NCI-H146 treated with DMSO at 0.1 percent for 48 hours (cell line): ENCODE data around the gene MAP4K3.
"Not testable (repeated sequence)": the region's sequence is repeated elsewhere in the genome, so short reads cannot be mapped to it uniquely, and the experiment has no call there.

Experiments
- DNase-seq: peaks from one replicate; lab custom pipeline; 2025; ENCODE audit not compliant: unreplicated experiment; lab: John Stamatoyannopoulos, UW

Gene MAP4K3

DNA sequence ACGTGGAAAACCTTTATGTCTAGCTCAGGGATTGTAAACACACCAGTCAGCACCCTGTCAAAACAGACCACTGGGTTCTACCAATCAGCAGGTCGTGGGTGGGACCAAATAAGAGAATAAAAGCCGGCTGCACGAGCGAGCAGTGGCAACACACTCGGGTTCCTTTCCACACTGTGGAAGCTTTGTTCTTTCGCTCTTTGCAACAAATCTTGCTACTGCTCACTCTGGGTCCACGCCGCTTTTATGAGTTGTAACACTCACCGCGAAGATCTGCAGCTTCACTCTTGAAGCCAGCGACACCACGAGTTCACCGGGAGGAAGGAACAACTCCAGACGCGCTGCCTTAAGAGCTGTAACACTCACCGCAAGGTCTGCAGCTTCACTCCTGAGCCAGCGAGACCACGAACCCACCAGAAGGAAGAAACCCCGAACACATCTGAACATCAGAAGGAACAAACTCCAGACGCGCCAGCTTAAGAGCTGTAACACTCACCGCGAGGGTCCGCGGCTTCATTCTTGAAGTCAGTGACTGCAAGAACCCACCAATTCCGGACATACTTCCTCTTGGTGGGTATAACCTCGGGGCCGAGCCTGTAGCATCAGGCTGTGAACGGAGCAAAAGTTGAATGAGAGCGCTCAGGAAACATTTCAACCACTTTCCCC, 192.0 kb downstream of the MAP4K3 start:
- DNase-seq = not testable (repeated sequence)

DNA sequence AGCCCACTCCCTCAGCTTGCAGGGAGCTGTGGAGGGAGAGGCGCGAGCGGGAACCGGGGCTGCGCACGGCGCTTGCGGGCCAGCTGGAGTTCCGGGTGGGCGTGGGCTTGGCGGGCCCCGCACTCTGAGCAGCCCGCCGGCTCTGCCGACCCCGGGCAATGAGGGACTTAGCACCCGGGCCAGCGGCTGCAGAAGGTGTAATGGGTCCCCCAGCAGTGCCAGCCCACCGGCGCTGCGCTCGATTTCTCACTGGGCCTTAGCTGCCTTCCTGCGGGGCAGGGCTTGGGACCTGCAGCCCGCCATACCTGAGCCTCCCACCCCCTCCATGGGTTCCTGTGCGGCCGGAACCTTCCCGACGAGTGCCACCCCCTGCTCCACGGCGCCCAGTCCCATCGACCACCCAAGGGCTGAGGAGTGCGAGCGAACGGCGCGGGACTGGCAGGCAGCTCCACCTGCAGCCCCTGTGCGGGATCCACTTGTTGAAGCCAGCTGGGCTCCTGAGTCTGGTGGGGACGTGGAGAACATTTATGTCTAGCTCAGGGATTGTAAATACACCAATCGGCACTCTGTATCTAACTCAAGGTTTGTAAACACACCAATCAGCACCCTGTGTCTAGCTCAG, 192.7 kb downstream of the MAP4K3 start:
- not testable (repeated sequence) for DNase-seq

DNA sequence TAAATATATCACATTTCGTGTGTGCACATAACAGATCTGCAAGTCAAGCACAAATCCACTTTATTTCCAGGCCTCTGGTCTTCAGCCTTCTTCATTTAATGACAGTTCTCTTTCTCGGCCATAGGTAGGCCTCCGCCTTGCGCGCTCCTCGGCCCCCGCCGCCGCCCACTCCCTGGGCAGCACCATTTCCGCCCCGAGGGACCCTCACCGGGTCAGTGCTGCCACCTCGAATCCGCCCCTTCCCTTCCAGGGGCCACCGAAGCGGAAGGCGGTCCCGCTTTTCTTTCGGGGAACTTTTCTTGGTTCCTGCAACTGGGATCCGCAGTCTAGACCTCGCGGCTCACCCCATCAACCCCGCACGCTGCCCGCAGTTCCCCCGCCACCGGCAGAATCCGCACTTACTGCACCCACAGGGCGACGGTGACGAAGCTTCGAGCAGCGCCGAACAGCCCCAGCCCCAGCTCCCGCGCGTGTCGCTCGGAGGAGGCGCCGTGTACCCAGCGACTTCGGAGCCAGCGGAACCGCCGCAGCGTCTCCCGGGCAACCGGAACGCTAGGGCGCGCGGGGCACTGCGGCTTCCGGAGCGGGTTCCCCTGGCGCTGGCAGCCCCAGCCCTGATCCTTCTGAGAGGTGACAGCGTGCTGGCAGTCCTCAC, 193.5 kb downstream of the MAP4K3 start, which contains the start of gene CDKL4:
TSS of gene CDKL4 (minus strand) at position 502 of the 655 bp plus-strand sequence.
- DNase-seq = no peak

DNA sequence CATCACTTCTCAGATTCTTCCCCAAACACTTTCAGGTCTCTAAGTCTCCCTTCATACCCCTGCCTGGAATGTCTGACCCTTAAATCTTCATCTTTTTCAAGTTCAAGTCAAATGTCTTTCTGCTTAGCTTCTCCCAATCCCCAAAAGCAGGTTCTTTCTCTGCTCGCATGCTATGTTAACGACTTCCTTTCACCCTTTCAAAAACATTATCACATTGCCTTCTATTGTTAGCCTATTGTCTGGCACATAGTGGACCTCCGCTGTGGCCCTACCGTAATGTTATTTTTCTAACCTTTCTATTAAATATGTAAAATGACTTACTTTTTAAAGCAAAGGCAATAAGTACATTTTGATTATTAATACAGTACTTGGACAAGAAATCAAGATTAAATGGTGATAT, 195.5 kb downstream of the MAP4K3 start:
- DNase-seq = no peak

DNA sequence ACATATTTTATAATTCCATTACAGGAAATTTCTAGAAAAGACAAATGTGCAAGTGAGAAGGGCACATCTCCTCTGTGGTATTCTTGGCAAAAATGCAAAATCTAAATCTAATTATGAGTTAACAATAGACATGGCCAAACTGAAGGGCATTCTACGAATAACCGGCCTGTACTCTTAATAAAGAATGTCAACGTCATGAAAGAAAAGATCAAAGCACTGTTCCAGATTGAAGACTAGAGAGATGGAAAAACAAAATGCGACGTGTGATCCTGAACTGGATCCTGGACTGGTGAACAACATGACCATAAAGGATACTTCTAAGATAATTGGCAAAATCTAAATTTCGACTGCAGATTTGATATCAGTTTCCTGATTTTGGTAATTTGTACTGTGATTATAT, 196.3 kb downstream of the MAP4K3 start:
- no peak for DNase-seq

DNA sequence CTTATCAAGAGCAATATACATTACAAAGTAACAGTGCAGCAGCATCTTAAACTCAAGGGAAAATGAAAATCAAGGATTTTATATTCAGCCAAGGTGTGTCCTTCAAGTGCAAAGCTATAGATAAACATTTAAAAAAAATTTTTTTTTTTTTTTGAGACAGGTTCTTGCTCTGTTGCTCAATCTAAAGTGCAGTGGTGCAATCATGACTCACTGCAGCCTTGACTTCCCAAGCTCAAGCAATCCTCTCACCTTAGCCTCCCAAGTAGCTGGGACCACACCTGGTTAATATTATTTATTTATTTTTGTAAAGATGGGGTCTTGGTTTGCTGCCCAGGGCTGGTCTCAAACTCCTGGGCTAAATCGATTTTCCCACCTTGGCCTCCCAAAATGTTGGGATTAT, 202.3 kb downstream of the MAP4K3 start:
- no peak for DNase-seq

DNA sequence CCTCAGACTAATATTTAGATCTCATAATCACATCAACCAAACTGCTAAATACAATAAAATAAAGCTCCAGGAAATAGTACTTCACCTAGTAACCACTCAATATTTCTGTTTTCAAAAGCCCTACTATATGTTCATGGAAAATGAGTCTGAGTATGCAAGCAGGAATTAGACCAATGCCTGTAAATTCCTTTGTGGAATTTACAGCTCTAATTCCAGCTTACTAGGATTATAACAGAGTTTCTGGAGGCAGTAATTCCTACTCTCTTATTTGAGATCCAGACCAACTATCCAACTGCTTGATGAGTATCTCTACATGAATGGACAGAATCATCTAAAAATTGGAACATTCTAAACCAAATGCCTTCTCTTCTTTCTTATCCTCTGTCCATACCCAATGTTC, 204.9 kb downstream of the MAP4K3 start:
- DNase-seq = no peak

DNA sequence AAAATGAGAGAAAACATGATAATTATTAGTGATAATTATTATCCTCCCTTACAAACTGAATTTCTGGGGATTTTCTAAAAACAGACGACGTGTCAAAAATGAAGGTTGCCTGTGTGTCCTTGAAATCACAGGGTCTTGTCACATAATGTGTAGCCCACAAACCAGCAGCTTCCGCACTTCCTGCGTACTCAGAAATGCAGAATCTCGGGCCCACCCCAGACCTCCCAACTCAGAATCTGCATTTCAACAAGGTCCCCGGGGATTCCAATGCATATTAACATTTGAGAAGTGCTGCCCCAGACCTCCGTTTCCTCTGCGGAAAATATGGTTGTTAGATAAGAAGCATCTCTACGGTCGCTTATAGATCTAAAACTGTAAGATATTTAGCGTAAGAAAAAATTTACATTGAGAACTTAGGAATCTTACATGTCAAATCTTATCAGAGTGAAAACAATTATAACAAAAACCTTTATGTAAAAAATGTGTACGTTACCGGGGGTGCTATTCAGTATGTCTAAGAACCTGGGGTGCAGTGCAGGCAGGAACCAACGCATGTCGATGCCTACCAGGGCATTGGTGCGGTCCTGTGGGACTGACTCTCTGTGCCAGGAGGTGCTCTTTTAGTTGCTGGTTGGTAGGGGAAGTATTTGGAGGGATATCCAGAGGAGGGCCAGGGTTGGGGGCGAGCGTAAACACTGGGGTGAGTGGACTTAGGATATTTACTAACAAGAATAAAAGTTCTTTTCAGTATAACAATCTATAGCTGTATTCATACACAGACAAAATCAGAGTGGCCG, 208.5 kb downstream of the MAP4K3 start:
- DNase-seq = no peak

DNA sequence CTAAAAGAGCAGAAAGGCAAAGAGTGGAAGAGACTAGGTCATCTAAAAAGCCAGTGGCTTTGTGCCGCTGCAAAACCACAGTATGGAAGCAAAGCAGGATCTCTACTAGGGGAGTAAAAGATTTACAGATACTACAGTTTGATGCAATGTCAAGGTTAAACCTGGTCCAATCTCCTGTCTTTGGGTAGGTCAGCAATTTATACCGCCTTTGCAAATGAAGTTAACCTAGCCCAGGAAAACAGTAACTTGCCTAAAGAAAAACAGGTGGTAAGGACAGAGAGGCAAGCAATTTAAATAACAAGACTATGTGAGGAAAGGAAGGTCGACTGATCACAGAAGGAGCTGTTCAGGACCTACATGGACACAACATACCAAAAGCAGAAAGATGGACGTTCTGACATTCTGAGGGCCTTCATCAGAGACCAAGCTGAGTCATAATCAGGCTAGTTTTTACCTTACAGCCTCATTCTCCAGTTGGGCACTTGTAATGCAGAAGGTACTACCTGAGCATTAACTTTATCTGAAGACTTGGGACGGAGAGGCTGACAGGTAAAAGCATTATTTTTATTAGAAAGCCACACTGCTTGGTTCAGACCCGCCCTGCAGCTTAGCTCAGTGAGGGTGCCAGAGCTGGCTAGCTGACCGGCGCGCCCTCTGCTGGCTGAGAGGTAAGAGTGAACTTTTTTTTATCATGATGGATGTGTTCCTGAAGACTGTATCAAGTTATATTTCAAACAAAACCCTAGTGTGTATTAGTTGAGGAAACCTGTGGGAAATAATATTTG, 209.3 kb downstream of the MAP4K3 start:
- DNase-seq = peak; percentile 28

DNA sequence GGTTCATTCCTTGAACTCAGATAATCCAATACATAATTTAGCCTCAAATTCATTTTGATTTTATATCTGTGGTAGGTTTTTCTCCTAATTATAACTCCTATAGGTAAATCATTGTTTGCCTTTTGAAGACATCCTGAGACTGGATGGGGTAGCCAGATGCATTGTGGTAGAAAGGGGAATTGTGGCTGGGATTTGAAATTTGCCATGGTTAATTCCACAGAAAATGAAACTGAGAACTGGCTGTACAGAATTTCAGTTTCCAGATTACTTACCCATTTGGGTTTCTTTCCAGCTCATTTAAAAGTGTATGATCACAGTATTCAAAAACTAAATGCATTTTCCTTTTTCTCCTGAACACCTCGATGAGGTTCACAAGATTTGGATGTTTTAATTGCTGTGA, 211.5 kb downstream of the MAP4K3 start:
- DNase-seq = no peak

DNA sequence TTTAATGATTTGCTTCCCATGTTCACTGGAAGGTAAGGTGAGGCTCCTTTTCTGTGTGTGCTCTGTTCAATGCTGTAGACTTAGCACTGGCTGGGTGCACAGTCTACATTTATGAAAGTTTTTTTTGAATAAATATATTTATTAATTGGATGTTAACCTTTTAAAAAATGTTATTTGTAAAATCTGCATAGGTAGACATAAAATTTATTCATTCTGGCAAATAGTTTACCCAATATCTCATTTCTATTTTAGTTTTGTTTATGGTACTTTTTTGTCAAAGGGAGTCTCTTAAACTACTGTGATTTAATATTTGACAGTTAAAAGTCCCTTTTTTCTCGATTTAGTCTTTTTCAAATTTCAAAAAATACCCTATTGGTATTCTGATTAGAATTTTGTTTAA, 213.2 kb downstream of the MAP4K3 start:
- DNase-seq = no peak

DNA sequence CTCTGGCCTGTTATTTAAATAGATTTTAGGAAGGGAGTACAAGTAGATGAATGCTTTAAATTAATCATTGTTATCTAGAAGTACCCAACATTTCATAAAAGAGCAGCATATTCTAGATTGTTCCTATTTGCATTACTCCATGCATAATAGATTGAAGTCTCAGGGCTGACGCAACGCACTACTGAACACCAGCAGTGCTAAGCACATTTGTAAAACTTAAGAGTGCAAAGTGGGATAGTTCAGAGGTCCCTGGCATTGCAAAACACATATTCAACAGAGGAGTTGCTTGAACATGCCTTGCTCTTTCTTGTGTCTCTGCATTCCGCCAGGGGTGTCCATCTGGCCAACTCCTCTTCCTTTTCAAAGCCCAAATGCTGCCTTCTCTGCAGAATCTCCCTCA, 215.6 kb downstream of the MAP4K3 start:
- DNase-seq = no peak

DNA sequence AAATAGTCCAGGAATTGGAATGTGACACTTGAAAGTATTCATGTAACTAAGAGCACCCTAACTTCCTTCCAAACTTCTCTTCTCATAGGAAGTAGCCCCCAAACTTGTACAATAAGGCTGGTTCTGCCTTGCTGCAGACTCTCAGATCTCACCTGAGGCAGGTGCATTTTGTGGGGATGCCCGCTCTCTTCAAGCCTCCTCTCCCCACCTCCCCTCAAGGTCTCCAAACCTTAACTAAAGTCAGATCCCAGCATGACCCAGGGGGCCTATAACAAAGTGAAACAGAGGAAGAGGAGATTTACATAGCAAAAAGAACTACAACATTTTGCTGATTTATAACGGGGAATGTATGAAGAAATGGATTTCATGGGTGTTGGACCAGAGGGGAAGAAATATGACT, 216.9 kb downstream of the MAP4K3 start:
- no peak for DNase-seq

DNA sequence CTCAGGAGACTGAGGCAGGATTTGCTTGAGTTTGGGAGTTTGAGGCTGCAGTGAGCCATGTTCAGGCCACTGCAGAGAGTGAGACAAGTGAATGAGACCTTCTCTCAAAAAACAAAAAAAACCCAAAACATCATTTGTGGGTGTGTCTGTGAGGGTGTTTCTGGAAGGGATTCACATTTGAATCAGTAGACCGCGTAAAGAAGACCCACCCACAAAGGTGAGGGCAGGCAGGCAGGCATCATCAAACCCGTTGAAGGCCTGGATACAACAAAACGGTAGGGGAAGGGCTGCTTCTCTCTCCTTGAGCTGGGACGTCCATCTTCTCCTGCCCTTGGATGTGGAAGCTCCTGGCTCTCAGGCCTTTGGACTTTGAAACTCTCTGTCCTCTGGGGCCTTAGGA, 218.7 kb downstream of the MAP4K3 start:
- no peak for DNase-seq

DNA sequence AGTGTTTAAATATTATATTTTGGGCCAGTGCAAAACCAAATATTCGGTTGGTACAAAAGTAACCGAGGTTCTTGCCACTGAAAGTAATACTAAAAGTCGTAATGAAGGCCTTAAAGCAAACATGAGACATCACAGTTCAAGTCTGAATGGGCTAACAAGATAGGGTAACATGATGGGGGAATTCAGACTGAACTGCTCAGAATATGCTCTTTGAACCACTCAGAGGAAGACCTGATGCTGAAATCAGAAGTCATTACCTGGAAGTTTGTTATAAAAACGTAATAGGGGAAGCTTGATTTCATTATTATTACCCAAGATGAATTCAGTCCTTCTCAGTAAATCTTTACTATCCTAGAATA, 219.9 kb downstream of the MAP4K3 start:
- no peak for DNase-seq

DNA sequence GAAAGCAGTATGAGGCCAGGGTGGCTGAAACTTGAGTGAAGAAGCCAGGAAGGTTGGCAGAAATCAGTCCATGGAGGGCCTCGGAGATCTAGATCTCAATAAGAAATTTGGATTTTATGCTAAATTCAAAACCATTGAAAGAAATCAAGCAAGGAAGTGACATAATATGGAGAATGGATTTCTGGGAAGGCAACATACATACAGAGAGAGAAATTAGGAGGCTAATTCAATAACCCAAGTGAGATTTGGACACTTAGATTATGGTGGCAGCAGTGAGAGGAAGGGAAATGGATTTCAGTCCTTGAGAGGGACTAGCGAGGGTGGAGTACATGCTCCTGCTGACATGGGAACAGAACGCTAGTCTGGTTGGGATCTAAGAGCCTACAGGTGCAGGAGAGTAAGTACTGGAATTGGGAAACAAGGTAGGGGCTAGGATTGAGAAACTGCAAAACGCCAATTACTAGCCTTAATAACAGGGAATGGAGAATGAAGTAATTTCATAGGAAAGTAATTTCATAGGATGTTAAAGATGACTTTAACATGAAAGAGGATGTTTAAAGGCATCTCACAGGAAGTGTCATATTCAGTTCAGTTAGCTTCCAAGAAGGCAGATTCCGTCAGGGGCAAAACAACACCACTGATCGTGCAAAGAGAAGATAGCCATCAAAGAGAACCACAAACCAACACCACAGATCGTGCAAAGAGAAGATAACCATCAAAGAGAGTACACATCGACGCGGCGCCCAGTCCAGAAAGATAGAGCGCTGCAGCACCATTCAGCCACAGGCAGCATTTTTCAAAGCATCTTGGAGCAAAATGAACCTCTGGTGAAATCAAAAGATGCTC, 220.5 kb downstream of the MAP4K3 start:
- DNase-seq = no peak

DNA sequence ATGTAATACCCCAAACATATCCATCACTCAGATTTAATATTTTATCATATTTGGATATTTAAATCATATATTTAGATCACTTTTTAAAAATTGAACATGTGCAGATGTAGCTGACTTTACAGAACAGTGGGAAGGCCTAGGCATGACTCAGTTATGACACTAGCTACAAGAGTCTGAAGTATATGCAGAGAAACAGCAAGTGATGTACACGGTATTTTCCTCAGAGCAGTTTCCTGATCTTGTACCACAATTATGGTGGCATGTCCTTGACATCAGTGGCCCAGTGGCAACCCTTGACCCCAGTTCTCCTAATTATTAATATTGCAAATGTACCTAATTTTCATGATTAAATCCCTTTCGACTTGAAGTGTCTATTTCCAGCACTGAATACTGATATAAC, 221.5 kb downstream of the MAP4K3 start:
- no peak for DNase-seq

DNA sequence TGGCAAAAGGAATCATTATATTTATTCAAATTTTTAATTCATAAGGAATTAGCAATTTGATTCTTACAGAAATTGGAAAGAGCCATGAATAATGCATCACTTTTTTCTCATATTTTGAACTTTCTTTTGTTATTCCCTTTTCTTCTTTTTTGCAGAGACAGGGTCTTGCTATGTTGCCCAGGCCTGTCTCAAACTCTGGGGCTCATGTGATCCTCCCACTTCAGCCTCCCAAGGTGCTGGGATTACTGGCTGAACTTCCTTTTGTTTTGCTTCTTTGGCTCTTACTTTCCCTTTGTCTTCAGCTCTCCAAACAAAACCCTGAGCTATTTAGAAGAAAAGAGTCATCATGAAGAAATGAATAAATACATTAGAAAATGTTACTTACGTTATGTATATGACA, 224.1 kb downstream of the MAP4K3 start:
- no peak for DNase-seq

DNA sequence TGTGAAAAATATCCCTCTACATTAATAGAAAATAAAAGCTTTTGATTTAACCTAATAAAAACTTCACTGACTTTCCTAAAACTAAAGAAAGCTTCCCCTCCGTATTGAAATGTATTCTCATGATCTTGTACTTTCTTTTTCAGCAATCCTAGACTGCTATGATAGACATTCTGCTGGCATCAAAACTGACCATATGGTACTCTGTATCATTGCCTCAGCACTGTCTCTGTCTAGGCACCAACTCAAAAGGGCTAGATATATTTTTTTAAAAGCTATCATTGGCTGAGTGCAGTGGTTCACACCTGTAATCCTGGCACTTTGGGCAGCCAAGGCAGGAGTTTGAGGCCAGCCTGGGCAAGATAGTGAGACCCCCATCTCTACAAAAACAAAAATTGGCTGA, 226.2 kb downstream of the MAP4K3 start:
- DNase-seq = no peak

DNA sequence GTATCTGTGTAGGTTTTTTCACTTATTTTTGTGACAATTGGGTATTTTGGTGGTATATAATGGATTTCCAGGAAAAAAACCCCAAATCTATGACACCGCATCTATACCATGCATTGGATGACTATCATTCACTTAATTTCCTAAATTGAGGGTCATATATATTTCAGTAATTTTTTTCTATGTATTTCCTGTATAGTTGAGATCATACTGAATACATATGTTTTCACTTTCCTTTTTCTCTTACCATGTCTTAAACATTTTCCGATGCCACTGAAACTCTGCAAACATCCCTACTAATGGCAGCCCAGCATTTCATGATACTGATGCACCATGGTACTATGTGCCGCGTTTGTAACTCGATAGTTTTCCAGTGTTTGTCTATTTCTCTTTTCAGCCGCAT, 233.7 kb downstream of the MAP4K3 start:
- DNase-seq = no peak
